Right hindlimb (tissue), 1 donor: ENCODE data around the gene RNF112.
"Not testable (repeated sequence)": the region's sequence is repeated elsewhere in the genome, so short reads cannot be mapped to it uniquely, and the experiment has no call there.

Source experiments
- DNase-seq: peaks from one replicate; pipeline ENCODE4 v3.0.0-alpha.2; 2018

Gene RNF112

DNA sequence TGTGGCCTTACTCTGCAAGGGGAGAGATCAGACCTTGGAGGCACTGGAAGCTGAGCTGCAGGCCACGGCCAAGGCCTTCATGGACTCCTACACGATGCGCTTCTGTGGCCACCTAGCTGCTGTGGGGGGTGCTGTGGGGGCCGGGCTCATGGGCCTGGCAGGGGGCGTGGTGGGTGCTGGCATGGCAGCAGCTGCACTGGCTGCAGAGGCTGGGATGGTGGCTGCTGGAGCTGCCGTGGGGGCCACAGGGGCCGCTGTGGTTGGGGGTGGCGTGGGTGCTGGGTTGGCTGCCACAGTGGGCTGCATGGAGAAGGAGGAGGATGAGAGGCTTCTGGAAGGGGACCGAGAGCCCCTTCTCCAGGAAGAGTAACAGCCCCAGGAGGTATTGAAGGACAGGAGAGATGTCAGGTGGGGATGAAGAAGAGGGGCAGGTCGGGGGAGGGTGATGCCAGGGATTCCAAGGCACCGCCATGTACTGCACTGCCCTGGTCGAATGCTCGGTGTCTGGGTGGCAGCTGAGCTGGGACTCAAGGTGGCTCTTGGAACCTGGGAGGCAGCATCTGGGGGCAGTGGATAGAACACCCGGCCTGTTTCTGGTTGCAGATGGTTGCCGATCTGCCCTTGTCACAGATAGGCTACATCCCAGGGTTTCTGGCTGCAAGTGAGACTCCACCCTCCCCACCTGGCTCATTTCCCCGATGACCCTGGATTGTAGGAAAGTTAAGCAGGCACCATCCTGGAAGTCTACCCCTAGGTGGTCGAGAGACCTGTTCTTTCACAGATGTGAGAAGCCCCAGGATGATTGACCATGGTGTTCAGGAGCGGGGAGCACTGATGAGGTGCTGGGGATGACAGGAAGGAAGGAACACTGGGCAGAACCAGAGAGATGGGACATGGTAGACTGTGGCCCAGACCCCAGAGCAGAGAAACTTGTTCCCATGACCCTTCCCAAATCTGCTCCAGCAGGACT is 5.1 kb downstream of the RNF112 start:
- no peak for DNase-seq

DNA sequence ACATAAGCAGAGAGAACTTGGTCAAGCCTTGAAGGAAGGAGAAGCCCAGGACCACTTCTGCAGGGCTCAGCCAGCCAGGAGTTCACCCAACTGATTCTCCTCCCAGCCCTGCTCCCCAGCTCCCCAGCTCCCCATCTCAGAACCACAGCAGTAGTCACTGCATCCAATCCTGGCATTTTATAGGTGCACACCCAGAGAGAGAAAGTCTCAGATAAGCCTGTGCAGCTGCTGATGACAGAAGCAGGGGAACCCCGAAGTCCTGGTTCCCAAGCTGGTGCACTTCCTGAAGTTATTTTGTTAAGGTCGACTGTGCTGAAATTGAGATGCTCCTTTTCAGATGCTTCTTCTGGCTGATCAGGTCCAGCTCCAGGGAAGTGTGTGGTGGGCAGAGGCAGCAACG is 6.6 kb downstream of the RNF112 start:
- DNase-seq: no peak

DNA sequence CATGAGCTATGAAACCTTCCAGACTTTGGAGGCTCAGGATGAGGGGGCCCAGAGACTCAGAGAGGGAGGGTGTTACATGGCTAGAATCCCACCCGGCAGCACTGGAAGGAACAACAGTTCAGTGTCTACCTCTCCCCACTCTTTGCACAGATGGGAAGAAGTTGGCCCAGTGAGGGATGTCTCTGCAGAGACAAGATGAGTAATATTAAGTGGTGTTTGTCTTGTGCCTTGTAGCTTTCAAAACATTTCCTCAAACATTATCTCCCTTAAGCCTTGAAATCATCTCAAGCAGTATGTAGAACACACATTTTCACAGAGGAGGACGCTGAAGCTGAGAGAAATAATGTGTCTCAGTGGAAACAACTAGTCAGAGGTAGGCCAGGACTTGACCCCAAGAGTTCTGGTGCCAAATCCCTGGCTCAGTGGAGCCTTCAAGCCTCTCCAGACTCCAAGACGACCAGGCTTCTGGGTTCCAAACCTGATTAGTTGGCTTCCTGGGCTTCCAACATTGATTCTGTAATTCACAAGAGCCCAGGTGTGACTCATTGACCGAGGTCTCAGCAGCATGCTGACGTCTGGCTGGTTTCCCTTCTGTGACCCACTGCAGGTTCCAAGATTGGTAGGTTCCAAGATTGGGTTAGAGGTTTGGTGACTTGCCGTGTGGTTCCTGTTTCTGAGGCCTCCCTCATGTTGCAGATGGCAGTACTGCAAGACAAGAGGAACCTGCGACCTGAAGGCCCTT is 7.4 kb downstream of the RNF112 start:
- DNase-seq: no peak

- DNase-seq: no peak
These were observed 10.2 kb downstream of the RNF112 start for GRCh38 chr17:19421219-19421618.

- DNase-seq: no peak
These were observed 10.9 kb downstream of the RNF112 start for GRCh38 chr17:19421926-19422325.

- no peak for DNase-seq
These were observed 14.2 kb downstream of the RNF112 start for GRCh38 chr17:19424934-19425868.

GRCh38 chr17:19426631-19427030 is 15.6 kb downstream of the RNF112 start:
- no peak for DNase-seq

DNA sequence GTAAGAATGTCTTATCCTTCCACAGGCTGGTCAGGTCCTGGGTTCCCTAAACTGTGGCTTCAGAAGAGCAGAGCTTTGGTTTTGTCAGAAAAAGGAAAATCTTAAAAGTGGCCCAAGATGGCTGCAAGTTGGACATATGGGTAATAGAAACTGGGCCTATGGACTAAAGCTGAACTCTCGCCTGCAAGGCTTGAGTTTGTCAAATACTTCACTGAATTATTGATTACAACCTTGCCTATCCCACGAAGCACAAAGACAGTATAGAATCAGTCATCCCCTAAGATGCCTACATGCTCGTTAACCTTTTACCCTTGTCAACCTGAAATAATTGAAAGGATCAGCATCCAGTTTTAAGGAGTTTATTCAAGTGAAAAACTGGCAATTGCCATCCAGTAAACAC is 20.7 kb downstream of the RNF112 start:
- DNase-seq: no peak

GRCh38 chr17:19433255-19433654 is 22.2 kb downstream of the RNF112 start:
- DNase-seq: no peak

DNA sequence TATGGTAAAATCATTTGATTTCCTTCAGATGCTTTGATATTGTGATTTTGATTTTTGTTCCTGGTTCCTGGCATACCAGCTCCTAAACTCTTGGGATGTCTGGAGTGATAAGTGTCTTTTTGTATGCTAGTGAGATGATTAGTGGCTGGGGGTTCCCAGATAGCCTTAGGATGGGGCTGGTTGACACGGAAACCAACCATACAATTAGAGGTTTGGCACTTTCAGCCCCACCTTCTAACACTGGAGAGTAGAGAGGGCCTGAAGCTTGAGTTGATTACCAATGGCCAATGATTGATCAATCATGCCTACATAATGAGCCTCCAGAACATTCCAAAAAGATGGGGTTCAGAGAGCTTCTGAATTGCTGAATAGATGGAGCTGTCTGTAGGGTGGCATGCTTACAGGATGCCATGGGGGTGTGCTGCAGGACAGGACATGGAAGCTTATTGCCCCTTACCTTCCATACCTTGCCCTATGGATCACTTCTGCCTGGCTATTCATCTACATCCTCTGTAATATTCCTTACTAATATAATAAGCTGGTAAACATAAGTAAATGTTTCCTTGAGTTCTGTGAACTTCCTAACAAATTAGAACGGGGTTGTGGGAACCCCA is 22.8 kb downstream of the RNF112 start:
- DNase-seq: no peak

DNA sequence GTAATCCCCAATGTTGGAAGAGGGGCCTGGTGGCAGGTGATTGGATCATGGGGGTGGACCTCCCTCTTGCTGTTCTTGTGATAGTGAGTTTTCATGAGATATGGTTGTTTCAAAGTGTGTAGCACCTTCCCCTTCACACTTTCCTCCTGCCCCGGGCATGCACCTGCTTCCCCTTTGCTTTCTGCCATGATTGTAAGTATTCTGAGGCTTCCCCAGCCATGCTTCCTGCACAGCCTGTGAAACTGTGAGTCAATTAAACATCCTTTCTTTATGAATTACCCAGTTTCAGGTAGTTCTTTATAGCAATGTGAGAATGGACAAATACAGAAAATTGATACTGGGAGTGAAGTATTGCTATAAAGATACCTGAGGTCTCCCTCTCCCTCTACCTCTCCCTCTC is 29.4 kb downstream of the RNF112 start:
- DNase-seq: no peak

DNA sequence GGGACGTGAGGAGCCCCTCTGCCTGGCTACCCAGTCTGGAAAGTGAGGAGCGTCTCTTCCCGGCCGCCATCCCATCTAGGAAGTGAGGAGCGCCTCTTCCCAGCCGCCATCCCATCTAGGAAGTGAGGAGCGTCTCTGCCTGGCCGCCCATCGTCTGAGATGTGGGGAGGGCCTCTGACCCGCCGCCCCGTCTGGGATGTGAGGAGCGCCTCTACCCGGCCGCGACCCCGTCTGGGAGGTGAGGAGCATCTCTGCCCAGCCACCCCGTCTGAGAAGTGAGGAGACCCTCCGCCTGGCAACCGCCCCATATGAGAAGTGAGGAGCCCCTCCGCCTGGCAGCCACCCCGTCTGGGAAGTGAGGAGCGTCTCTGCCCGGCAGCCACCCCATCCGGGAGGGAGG is 30.3 kb downstream of the RNF112 start:
- not testable (repeated sequence) for DNase-seq

DNA sequence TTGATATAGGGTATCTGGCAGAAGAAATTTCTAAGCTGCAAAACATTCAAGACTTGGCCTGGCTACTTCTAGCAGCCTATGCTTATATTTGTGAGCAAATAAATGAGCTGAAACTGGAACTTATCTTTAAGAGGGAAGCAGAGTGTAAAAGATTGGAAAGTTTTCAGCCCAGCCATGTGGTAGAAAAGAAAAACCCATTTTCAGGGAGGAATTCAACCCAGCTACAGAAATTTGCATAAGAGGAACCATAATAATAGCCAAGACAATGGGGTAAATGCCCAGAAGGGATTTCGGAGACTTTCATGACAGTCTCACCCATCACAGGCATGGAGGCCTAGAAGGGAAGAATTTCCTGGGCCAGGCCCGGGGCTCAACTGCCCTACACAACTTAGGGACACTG is 31.7 kb downstream of the RNF112 start:
- no peak for DNase-seq

DNA sequence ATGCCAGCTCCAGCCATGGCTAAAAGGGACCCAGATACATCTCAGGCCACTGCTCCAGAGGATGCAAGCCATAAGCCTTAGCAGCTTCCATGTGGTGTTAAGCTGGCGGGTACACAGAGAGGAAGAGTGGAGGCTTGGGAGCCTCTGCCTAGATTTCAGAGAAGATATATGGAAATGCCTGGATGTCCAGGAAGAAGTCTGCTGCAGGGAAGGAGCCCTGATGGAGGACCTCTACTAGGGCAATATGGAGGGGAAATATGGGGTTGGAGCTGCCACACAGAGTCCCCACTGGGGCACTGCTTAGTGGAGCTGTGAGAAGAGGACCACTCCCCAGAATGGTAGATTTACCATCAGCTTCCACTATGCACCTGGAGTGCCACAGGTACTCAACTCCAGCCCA is 32.1 kb downstream of the RNF112 start:
- DNase-seq: no peak

- DNase-seq: no peak
These were observed 34.1 kb downstream of the RNF112 start for GRCh38 chr17:19445105-19445504.

DNA sequence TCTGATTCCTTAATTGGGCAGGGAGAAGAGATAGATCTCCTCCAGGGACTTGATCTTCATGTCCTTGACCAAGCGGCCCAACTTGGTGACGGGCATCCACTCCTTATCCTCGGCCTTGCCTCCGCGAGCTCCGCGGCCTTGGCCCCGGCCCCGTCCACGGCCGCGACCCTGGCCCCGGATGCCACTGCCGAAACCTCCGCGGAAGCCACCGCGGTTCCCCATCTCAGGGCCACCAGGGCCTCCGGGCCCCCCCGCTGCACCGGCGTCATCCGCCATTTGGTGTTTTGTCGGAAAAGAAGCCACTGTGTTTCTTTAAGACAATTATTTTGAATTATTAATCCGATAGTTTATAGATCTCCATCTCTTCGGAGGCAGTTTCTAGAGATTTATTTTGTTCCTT is 35.5 kb downstream of the RNF112 start:
- not testable (repeated sequence) for DNase-seq

DNA sequence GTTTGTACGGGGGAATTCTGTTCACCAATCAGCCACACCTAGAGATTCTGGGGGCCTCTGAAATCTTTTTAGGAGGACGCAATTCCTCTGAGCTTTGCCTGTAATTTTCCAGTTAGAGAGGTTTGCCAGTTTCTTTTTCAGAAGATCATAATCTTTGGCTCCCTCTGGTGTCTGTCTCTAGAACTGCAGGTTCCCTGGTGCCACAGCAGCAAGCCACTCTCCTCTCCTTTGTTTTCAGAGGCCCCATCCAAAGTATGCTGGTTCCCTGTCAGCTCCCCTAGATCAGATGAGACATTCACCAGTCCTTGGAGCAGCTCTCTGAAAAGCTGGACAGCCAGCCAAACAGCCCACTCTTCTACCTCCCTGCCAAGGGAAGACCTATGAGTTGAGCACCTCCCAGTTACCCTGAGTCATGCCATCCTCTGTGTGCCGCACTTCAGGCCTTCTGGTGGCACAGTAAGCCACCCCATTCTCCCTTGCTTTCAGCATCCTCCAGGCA is 36.1 kb downstream of the RNF112 start:
- peak; percentile 84 for DNase-seq

- peak; percentile 48 for DNase-seq
These were observed 37.6 kb downstream of the RNF112 start for GRCh38 chr17:19448341-19449268.

- DNase-seq: no peak
These were observed 38.6 kb downstream of the RNF112 start for GRCh38 chr17:19449656-19450055.

DNA sequence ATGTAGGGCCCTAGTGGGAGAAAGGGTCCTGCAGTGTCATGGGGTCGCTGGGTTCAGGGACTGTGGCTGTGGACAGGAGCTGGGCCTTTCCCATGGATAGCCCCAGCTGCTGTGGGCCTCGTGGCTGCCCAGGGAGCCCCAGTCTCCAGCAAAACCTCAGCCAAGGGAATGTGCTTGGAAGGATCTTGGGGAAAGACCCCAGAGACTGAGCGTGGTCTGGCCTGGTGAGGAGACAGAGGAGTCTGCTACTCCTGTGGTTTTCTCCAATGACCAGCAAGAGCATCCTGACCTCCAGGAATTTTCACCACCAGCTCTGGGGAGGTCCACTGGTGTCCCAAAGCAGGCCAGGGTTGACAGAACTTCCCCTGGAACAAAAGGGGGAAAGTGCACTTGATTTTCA is 42.3 kb downstream of the RNF112 start:
- no peak for DNase-seq

GRCh38 chr17:19454074-19454473 is 43.0 kb downstream of the RNF112 start:
- no peak for DNase-seq
